BLaER1 (cell line): ENCODE data around the gene PARD3B.

Experiments
- H3K27ac ChIP-seq: shearing (Covaris generic); formaldehyde crosslinking; 2 replicates; pipeline ENCODE4 v1.8.1; 2022
- H3K27me3 ChIP-seq: shearing (Covaris generic); formaldehyde crosslinking; 2 replicates; pipeline ENCODE4 v1.8.1; 2022
- H3K36me3 ChIP-seq: shearing (Covaris generic); formaldehyde crosslinking; 2 replicates; pipeline ENCODE4 v1.8.1; 2022
- H3K4me1 ChIP-seq: shearing (Covaris generic); formaldehyde crosslinking; 2 replicates; pipeline ENCODE4 v1.8.1; 2022
- H3K4me2 ChIP-seq: shearing (Covaris generic); formaldehyde crosslinking; 2 replicates; pipeline ENCODE4 v1.8.1; 2022
- H3K4me3 ChIP-seq: shearing (Covaris generic); formaldehyde crosslinking; 2 replicates; pipeline ENCODE4 v1.8.1; 2022
- H3K9ac ChIP-seq: shearing (Covaris generic); formaldehyde crosslinking; 2 replicates; pipeline ENCODE4 v1.8.1; 2022
- H3K9me3 ChIP-seq: shearing (Covaris generic); formaldehyde crosslinking; 2 replicates; pipeline ENCODE4 v1.8.1; 2022
- H4K20me1 ChIP-seq: shearing (Covaris generic); formaldehyde crosslinking; 2 replicates; pipeline ENCODE4 v1.8.1; 2022
- Cebpa-rat ChIP-seq: shearing (Covaris generic); IDR thresholded peaks from 2 replicates; pipeline ENCODE4 v1.8.1; 2022

The PARD3B gene

DNA sequence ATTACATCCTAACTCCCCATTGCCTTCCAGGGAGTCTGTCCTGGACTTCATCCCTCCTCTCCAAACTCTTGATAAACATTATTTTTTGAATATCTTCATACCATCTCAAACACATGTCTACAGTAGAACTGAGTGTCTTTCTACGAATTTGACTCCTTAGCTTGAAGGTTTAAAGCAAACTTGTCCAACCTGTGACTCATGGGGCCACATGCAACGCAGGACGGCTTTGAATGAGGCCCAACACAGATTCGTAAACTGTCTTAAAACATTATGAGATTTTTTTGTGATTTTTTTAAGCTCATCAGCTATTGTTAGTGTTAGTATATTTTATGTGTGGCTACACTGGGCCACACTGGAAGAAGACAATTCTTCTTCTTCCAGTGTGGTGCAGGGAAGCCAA lies 98.1 kb downstream of the PARD3B start:
- Histone ChIP-seq H3K9me3 (no peaks in the 10 kb centered on the region), H3K27me3 (no peaks in the 10 kb centered on the region), H3K4me2 (no peak overlapping the region), H4K20me1 (no peaks in the 10 kb centered on the region), H3K4me3 (no peak overlapping the region), H3K36me3 (no peaks in the 10 kb centered on the region), H3K27ac (no peak overlapping the region), H3K4me1 (no peaks in the 10 kb centered on the region), H3K9ac (no peak overlapping the region)
- no peak for TF ChIP-seq Cebpa-rat

GRCh38 chr2:204645018-204645773 lies 99.9 kb downstream of the PARD3B start:
- no peak overlapping the region for H3K4me3 ChIP-seq
- H3K9me3 ChIP-seq, result no peaks in the 10 kb centered on the region
- H3K27ac ChIP-seq, result no peak overlapping the region
- no peak overlapping the region for H3K4me2 ChIP-seq
- no peaks in the 10 kb centered on the region for H4K20me1 ChIP-seq
- H3K4me1 ChIP-seq, result no peaks in the 10 kb centered on the region
- H3K36me3 ChIP-seq, result no peaks in the 10 kb centered on the region
- no peak overlapping the region for H3K9ac ChIP-seq
- no peaks in the 10 kb centered on the region for H3K27me3 ChIP-seq
- no peak for TF ChIP-seq Cebpa-rat

DNA sequence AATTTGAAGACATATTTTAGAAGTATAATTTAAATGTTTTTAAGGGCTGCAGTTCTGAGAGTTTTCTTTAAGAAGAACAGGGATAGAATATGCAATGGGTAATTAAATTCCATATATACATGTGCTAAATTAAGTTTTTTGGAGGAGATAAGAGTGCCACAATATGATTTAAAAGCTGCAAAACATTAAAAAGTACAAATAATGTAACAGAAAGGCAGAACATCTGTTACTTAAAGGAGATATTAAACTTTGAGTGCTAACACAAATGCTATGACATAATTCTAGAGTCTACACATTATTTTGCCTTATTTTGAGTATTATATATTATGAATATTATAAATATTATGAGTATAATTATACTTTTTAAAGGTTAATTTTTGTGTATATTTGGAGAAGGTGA lies 102.4 kb downstream of the PARD3B start:
- Histone ChIP-seq H4K20me1 (no peaks in the 10 kb centered on the region), H3K4me1 (no peaks in the 10 kb centered on the region), H3K9me3 (peaks cover 6% of the 10 kb centered on the region; the same call in 1 of the 2 replicates), H3K4me2 (no peak overlapping the region), H3K27ac (no peak overlapping the region), H3K4me3 (no peak overlapping the region), H3K36me3 (no peaks in the 10 kb centered on the region), H3K9ac (no peak overlapping the region), H3K27me3 (no peaks in the 10 kb centered on the region)
- no peak for TF ChIP-seq Cebpa-rat

DNA sequence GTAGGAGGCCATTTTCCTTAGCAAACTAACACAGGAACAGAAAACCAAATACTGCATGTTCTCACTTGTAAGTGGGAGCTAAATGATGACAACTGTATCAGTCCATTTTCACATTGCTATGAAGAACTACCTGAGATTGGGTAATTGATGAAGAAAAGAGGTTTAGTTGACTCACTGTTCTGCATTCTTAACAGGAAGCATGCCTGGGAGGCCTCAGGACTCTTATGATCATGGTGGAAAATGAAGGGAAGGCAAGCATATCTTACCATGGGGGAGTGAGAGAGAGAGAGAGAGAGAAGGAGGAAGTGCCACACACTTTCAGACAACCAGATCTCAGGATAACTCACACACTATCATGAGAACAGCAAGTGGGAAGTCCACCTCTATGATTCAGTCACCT lies 105.3 kb downstream of the PARD3B start:
- H3K4me3 ChIP-seq, result no peak overlapping the region
- no peak overlapping the region for H3K4me2 ChIP-seq
- no peak overlapping the region for H3K9ac ChIP-seq
- no peak overlapping the region for H3K27ac ChIP-seq
- H3K9me3 ChIP-seq, result peaks cover 6% of the 10 kb centered on the region; the same call in 1 of the 2 replicates
- H3K4me1 ChIP-seq, result no peaks in the 10 kb centered on the region
- H3K27me3 ChIP-seq, result no peaks in the 10 kb centered on the region
- H3K36me3 ChIP-seq, result no peaks in the 10 kb centered on the region
- no peak for TF ChIP-seq Cebpa-rat
- no peaks in the 10 kb centered on the region for H4K20me1 ChIP-seq

- no peaks in the 10 kb centered on the region for H3K4me1 ChIP-seq
- no peak overlapping the region for H3K27ac ChIP-seq
- H3K4me3 ChIP-seq, result no peak overlapping the region
- no peak overlapping the region for H3K9ac ChIP-seq
- H3K4me2 ChIP-seq, result no peak overlapping the region
- H3K36me3 ChIP-seq, result no peaks in the 10 kb centered on the region
- no peaks in the 10 kb centered on the region for H4K20me1 ChIP-seq
- H3K27me3 ChIP-seq, result no peaks in the 10 kb centered on the region
- H3K9me3 ChIP-seq, result peaks cover 6% of the 10 kb centered on the region; the same call in 1 of the 2 replicates
- TF ChIP-seq Cebpa-rat, result no peak
Measured at GRCh38 chr2:204652063-204652462, 106.8 kb downstream of the PARD3B start.

GRCh38 chr2:204654669-204655068 lies 109.4 kb downstream of the PARD3B start:
- H4K20me1 ChIP-seq, result no peaks in the 10 kb centered on the region
- no peak overlapping the region for H3K4me3 ChIP-seq
- H3K9me3 ChIP-seq, result peaks cover 6% of the 10 kb centered on the region; the same call in 1 of the 2 replicates
- no peak for TF ChIP-seq Cebpa-rat
- H3K27me3 ChIP-seq, result no peaks in the 10 kb centered on the region
- no peak overlapping the region for H3K27ac ChIP-seq
- no peaks in the 10 kb centered on the region for H3K36me3 ChIP-seq
- H3K4me1 ChIP-seq, result no peaks in the 10 kb centered on the region
- H3K4me2 ChIP-seq, result no peak overlapping the region
- no peak overlapping the region for H3K9ac ChIP-seq

GRCh38 chr2:204655101-204655500 lies 109.8 kb downstream of the PARD3B start:
- no peaks in the 10 kb centered on the region for H3K27me3 ChIP-seq
- H3K4me3 ChIP-seq, result no peak overlapping the region
- TF ChIP-seq Cebpa-rat, result no peak

DNA sequence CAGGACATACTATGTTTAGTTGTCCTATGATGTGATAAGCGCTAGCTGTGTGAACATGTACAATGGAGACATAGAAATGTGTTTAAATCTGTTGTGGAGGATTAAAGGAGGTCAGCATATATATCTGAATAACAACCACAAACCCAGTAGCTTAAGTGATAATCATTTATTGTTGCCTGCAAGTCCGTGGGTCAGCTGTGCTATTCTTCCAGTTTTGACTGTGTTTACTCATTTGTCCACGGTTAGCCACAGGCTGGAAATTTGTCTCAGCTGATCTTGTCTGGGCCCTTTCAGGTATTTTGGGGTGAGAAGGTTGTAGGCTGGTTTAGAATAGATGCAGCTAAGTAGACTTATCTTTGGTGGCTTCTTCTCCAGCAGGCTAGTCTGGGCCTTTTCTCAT lies 110.4 kb downstream of the PARD3B start:
- Histone ChIP-seq H3K4me1 (no peaks in the 10 kb centered on the region), H3K4me2 (no peak overlapping the region), H3K9ac (no peak overlapping the region), H4K20me1 (no peaks in the 10 kb centered on the region), H3K27ac (no peak overlapping the region), H3K4me3 (no peak overlapping the region), H3K36me3 (no peaks in the 10 kb centered on the region), H3K9me3 (peaks cover 6% of the 10 kb centered on the region; the same call in 1 of the 2 replicates), H3K27me3 (no peaks in the 10 kb centered on the region)
- TF ChIP-seq Cebpa-rat, result no peak

More at GRCh38 chr2:204655101-204655500, 109.8 kb downstream of the PARD3B start:
- Histone ChIP-seq H4K20me1 (no peaks in the 10 kb centered on the region), H3K36me3 (no peaks in the 10 kb centered on the region), H3K9me3 (peaks cover 6% of the 10 kb centered on the region; the same call in 1 of the 2 replicates), H3K4me1 (no peaks in the 10 kb centered on the region), H3K27ac (no peak overlapping the region), H3K9ac (no peak overlapping the region), H3K4me2 (no peak overlapping the region)

DNA sequence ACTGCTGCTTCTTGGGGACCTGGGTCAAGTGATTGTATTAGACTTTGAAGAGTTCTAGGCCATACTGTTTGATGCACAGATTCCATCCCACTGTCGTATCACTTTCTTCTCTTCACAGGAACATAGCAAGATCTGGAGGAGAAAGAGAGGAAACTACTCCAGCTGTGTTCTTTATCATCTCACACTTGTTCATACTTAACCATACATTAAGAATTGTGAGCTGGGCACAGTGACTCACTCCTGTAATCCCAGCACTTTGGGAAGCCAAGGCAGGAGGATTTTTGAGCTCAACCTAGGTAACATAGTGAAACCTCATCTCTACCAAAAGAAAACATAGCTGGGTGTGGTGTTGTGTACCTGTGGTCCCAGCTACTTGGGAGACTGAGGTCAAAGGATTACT lies 111.7 kb downstream of the PARD3B start:
- H3K36me3 ChIP-seq, result no peaks in the 10 kb centered on the region
- no peak overlapping the region for H3K4me3 ChIP-seq
- no peak for TF ChIP-seq Cebpa-rat
- no peaks in the 10 kb centered on the region for H4K20me1 ChIP-seq
- no peak overlapping the region for H3K4me2 ChIP-seq
- H3K27me3 ChIP-seq, result no peaks in the 10 kb centered on the region
- no peak overlapping the region for H3K9ac ChIP-seq
- H3K4me1 ChIP-seq, result no peaks in the 10 kb centered on the region
- H3K27ac ChIP-seq, result no peak overlapping the region
- H3K9me3 ChIP-seq, result peaks cover 1% of the 10 kb centered on the region; the same call in 1 of the 2 replicates

- H3K4me1 ChIP-seq, result no peaks in the 10 kb centered on the region
- no peaks in the 10 kb centered on the region for H4K20me1 ChIP-seq
- H3K4me2 ChIP-seq, result no peak overlapping the region
- no peak overlapping the region for H3K27ac ChIP-seq
- no peaks in the 10 kb centered on the region for H3K36me3 ChIP-seq
- no peaks in the 10 kb centered on the region for H3K9me3 ChIP-seq
- no peak overlapping the region for H3K9ac ChIP-seq
- H3K27me3 ChIP-seq, result no peaks in the 10 kb centered on the region
- TF ChIP-seq Cebpa-rat, result no peak
- H3K4me3 ChIP-seq, result no peak overlapping the region
Measured at GRCh38 chr2:204662956-204663355, 117.7 kb downstream of the PARD3B start.
